GM12873 (cell line): ENCODE results near the gene METTL16.

Source experiments
- CTCF ChIP-seq: IDR thresholded peaks from 2 replicates; pipeline ENCODE4 v1.5.1; 2012; ENCODE audit warnings: low read depth, mild to moderate bottlenecking, moderate library complexity, low read length, control low read depth; ENCODE audit not compliant: insufficient read depth; ENCODE audit errors: missing control alignments

Gene METTL16

DNA sequence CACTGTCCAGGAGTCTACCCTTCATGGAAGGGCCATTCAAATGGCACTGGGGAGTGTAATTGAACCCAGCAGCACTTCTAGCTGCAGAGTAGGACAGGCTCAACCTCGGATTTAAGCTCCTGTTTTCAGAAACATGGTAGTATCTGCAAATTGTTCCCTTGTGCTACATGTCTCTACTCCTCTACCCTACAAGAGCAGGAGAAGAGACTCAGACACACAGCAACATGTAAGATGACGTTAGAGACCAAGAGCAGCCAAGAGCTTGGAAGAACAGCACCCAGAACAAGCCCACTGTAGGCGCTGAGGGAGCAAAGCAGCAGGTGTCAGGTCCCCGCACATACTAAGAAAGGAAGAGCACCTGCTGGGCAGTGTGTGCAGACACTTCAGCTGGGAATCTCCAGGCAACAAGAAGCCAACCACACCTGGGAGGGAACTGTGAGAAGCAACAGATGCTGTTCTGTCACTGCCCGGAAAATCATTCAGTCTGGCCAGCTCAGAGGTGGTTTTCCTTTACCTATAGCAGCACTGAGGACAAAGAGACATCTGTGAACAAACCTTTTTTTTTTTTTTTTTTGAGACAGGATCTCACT lies 75.3 kb downstream of the METTL16 start:
- no peak for TF ChIP-seq CTCF

DNA sequence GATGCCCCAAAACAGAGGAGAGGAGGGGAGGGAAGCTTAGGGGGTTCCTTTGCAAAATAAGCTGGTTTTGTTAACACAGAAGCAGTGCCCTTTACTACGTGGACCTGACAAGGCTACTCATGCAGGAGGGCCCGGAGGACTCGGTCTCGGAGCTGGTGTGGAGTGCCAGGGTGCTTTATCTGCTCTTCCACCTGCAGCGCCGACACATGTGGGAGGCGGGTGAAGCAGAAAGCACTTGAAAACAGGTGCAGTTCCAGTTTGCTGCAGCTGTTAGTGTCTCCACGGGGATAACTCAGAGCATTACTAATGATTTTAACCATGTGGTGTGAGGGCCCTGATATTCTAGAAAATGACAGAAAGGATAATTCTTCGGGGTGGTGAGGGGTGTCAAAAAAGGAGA lies 75.8 kb downstream of the METTL16 start:
- no peak for TF ChIP-seq CTCF

GRCh38 chr17:2435181-2435741 lies 76.4 kb downstream of the METTL16 start:
- no peak for TF ChIP-seq CTCF

DNA sequence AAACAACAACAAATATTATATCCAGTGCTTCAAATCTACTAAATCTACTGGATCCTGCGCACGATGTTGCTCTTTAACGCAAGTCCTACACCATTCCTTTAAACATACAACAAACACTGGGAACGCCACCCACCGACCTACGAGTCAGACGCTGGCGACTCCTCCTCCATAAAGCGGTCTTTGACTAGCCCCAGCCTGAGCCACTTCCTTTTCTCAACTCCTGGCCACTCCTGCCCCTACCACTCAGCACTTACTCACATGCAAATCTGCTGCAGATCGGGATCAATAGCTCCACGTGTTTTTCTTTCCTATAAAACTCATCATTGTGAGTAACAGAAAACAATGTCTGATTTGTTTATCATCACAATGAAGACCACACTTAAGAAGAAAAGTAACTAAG lies 78.0 kb downstream of the METTL16 start:
- no peak for TF ChIP-seq CTCF

GRCh38 chr17:2427910-2428309 lies 83.8 kb downstream of the METTL16 start:
- TF ChIP-seq CTCF = no peak

DNA sequence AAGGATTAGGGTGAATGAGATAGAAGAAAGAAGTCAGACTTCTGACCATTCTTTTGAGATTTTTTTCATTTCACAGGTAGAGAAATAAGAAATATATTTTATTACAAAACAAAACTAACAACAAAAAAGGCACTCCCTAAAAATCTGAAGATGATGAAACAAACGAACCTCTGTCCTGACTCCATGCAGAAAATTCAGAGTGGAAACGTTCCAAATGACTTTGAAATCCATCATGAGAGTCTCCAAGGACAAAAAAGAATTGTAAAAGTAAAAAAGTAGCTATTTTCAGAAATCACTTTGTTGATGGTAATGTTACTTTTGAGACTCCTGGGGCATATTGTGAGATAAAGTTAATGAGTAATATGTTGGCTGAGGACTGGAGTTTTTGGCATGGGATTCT lies 84.5 kb downstream of the METTL16 start:
- TF ChIP-seq CTCF = no peak

DNA sequence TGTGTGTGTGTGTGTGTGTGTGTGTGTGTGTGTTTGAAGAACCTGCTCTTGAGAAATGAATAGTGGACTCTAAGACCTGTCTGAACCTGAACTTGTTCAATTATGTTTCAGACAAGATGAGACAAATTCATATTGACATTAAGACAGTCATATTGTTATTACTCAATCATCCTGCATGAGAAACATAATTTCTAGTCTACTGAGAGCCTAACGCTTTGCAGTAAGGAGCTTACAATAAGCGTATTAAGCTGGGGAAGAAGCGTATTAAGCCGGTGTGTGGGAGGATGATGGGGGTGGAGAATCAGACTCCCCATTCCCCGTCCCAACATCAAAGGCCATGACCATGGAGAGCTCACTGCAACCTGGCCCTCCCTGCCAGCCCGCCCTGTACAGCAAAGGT lies 88.4 kb downstream of the METTL16 start:
- TF ChIP-seq CTCF = no peak
